GM12878 (cell line): ENCODE measurements around the gene NDST3. TPM values are rescaled to one million over a fixed set of nuclear protein-coding genes. Genes with fewer than 3 reads are reported as not detected.

Experiments used
- ATF7 ChIP-seq: fragments of 450-650 bp; IDR thresholded peaks from 2 replicates; pipeline ENCODE4 v1.6.1; 2016; ENCODE audit warnings: low read depth, mild to moderate bottlenecking
- BRCA1 ChIP-seq: IDR thresholded peaks from 2 replicates; pipeline ENCODE4 v1.6.1; 2011; ENCODE audit warnings: low read depth, low read length, improper control_type of control experiment
- CHD2 ChIP-seq: IDR thresholded peaks from 2 replicates; pipeline ENCODE4 v1.6.1; 2011; ENCODE audit warnings: low read depth, low read length, improper control_type of control experiment, borderline replicate concordance
- CREB1 ChIP-seq: IDR thresholded peaks from 2 replicates; pipeline ENCODE4 v1.6.1; 2012; ENCODE audit warnings: low read depth, mild to moderate bottlenecking, inconsistent platforms
- FOXK2 ChIP-seq: fragments of 450-650 bp; IDR thresholded peaks from 2 replicates; pipeline ENCODE4 v1.6.1; 2017; ENCODE audit warnings: mild to moderate bottlenecking, moderate library complexity
- IKZF1 ChIP-seq: fragments of 450-650 bp; conservative IDR thresholded peaks from 2 replicates; pipeline ENCODE4 v1.6.1; 2017; ENCODE audit warnings: antibody characterized with exemption, mild to moderate bottlenecking
- JUNB ChIP-seq: IDR thresholded peaks from 2 replicates; pipeline ENCODE4 v1.6.1; 2016; ENCODE audit warnings: antibody characterized with exemption, mild to moderate bottlenecking
- MTA3 ChIP-seq: IDR thresholded peaks from 2 replicates; pipeline ENCODE4 v1.6.1; 2012; ENCODE audit warnings: low read length, inconsistent platforms, borderline replicate concordance
- NFYA ChIP-seq: IDR thresholded peaks from 2 replicates; pipeline ENCODE4 v1.6.1; 2011; ENCODE audit warnings: low read depth, mild to moderate bottlenecking, low read length, improper control_type of control experiment, borderline replicate concordance
- PAX5 ChIP-seq: IDR thresholded peaks from 2 replicates; pipeline ENCODE4 v1.6.1; 2011; ENCODE audit warnings: low read depth, low read length, borderline replicate concordance
- PAX8 ChIP-seq: fragments of 450-650 bp; IDR thresholded peaks from 2 replicates; pipeline ENCODE4 v1.6.1; 2017; ENCODE audit warnings: mild to moderate bottlenecking, moderate library complexity
- POLR2AphosphoS5 ChIP-seq: IDR thresholded peaks from 2 replicates; pipeline ENCODE4 v1.6.1; 2011; ENCODE audit warnings: mild to moderate bottlenecking, low read length, inconsistent platforms
- RFX5 ChIP-seq: IDR thresholded peaks from 2 replicates; pipeline ENCODE4 v1.6.1; 2011; ENCODE audit warnings: low read depth, low read length, improper control_type of control experiment
- SIN3A ChIP-seq: IDR thresholded peaks from 2 replicates; pipeline ENCODE4 v1.6.1; 2012; ENCODE audit warnings: low read depth, low read length, improper control_type of control experiment
- SMARCA5 ChIP-seq: fragments of 450-650 bp; IDR thresholded peaks from 2 replicates; pipeline ENCODE4 v1.6.1; 2017; ENCODE audit warnings: mild to moderate bottlenecking
- SREBF2 ChIP-seq: IDR thresholded peaks from 2 replicates; pipeline ENCODE4 v1.6.1; 2012; ENCODE audit warnings: mild to moderate bottlenecking, low read length
- STAT1 ChIP-seq: fragments of 450-650 bp; conservative IDR thresholded peaks from 2 replicates; pipeline ENCODE4 v1.6.1; 2014; ENCODE audit warnings: antibody characterized with exemption, mild to moderate bottlenecking
- SUZ12 ChIP-seq: fragments of 200-600 bp; sonication (generic); IDR thresholded peaks from one replicate; pipeline ENCODE4 v1.6.1; 2018; ENCODE audit warnings: antibody characterized with exemption, mild to moderate bottlenecking; ENCODE audit not compliant: unreplicated experiment
- TARDBP ChIP-seq: IDR thresholded peaks from 2 replicates; pipeline ENCODE4 v1.6.1; 2016; ENCODE audit warnings: borderline replicate concordance
- TCF3 ChIP-seq: IDR thresholded peaks from 2 replicates; pipeline ENCODE4 v1.6.1; 2012; ENCODE audit warnings: low read depth, mild to moderate bottlenecking, low read length, borderline replicate concordance; ENCODE audit not compliant: insufficient read depth
- polyA plus RNA-seq, 11 experiments: library from polyadenylated mRNA; depleted of rRNA in 4 of 11; unstranded in 6 of 11; stranded (reverse) in 5 of 11; fragments of >200 nt; fragmentation: Nextera tagmentation in 4 of 11; fragmentation: Illumina TruSeq in 1 of 11; extraction: Ambion mirVana in 4 of 11; extraction: Trizol in 1 of 11; gene quantifications; 1 replicate in 1 of 11; 2 replicates in 10 of 11; pipeline versions ENCODE4 v1.2.1 to v1.2.3, GENCODE V29; 2011 to 2016; ENCODE audit warnings: inconsistent platforms in 2 of 11, missing spikeins in 2 of 11, low read depth in 1 of 11
- total RNA-seq, 4 experiments: library from RNA; depleted of rRNA in 3 of 4; stranded (reverse); fragments of >200 nt in 3 of 4; fragmentation: Illumina TruSeq in 1 of 4; extraction: Trizol in 1 of 4; gene quantifications; 2 replicates each; pipeline versions ENCODE4 v1.2.1 to v1.2.3, GENCODE V29; 2013 to 2021
- TF ChIP-seq, protein P1 (sequence below), 3 experiments: IDR thresholded peaks in 2 of 3; conservative IDR thresholded peaks in 1 of 3; 2 replicates each; pipeline ENCODE4 v1.5.1; 2011; ENCODE audit warnings: low read depth in 3 of 3, low read length in 3 of 3, mild to moderate bottlenecking in 3 of 3, control low read depth in 2 of 3, moderate library complexity in 2 of 3, inconsistent platforms in 1 of 3, mixed read lengths in 1 of 3; ENCODE audit not compliant: control insufficient read depth in 2 of 3, insufficient read depth in 1 of 3; ENCODE audit errors: extremely low read depth in 1 of 3
- TF ChIP-seq, protein P2 (sequence below): IDR thresholded peaks from 2 replicates; pipeline ENCODE4 v1.6.1; 2012; ENCODE audit warnings: low read length, inconsistent platforms
- TF ChIP-seq, protein P3 (sequence below): IDR thresholded peaks from 2 replicates; pipeline ENCODE4 v1.6.1; 2011; ENCODE audit warnings: low read depth, mild to moderate bottlenecking, low read length, moderate library complexity, borderline replicate concordance; ENCODE audit errors: extremely low read depth
- TF ChIP-seq, protein P4 (sequence below): fragments of 450-650 bp; IDR thresholded peaks from 2 replicates; pipeline ENCODE4 v1.6.1; 2017; ENCODE audit warnings: low read depth, mild to moderate bottlenecking, moderate library complexity
- TF ChIP-seq, protein P5 (sequence below): IDR thresholded peaks from 2 replicates; pipeline ENCODE4 v1.6.1; 2012; ENCODE audit warnings: low read depth, low read length, improper control_type of control experiment

The NDST3 gene
- total and polyA plus RNA-seq, 10 of the 15 experiments (the other 5 are each of a cell fraction or from before 2014, with no cell fraction given) = 0.03 TPM; not detected in 8

DNA sequence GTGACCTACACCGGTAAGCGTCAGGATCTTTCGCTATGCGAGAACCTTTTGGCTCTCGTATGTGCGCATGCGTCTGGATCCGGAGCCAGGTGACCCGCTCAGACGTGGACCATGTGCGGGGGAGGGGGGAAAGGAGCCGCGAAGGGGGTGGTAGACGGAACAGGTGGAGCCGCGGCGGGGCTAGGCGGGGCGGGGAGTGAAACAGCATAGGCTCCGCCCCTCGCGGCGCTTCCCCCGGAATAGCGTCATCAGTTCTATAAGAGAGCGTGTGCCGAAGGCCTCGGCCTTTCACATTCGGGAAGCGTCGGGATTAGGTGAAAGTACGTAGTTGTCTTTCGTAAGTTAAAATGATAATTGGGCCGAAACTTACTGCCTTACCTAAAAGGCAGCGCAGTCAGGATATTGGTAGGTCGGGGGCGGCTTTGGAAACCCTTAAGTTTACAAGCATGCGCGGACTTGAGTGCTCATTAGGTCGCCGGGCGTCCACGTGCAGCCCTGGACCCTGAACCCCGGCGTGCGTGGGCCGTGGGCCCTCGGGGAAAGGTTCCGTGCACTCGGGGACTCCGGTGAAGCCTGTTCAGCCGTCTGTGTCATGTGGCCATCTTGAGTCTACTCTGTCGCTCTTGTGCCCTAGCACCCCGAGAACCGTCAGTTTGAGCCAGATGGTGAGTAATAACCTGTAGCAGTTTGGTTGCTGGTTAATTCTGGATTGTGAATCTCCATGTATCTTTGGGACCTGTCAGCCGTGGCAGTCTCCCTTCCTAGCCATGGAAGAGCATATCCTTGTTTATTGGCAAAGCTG, 244.4 kb downstream of the NDST3 start (continued):
- TF ChIP-seq RFX5 (0 out of 2 replicates have a peak, but pooled peaks have one; percentile 34), IKZF1 (peak; percentile 61; the same call in 1 of the 2 replicates), JUNB (no peak), PAX5 (no peak; the same call in 1 of the 2 replicates), TCF3 (peak; percentile 75; the same call in 1 of the 2 replicates), SREBF2 (no peak), CREB1 (peak; percentile 89), STAT1 (0 out of 2 replicates have a peak, but pooled peaks have one; percentile 59), SIN3A (peak; percentile 76; the same call in 1 of the 2 replicates), SMARCA5 (no peak), CHD2 (peak; percentile 83), ATF7 (peak; percentile 85), TARDBP (peak; percentile 22; the same call in 1 of the 2 replicates), SUZ12 (no peak), POLR2AphosphoS5 (peak; percentile 99), PAX8 (no peak), BRCA1 (no peak), FOXK2 (no peak), NFYA (no peak), MTA3 (peak; percentile 2; the same call in 1 of the 2 replicates)
- TF ChIP-seq, protein P1, sequence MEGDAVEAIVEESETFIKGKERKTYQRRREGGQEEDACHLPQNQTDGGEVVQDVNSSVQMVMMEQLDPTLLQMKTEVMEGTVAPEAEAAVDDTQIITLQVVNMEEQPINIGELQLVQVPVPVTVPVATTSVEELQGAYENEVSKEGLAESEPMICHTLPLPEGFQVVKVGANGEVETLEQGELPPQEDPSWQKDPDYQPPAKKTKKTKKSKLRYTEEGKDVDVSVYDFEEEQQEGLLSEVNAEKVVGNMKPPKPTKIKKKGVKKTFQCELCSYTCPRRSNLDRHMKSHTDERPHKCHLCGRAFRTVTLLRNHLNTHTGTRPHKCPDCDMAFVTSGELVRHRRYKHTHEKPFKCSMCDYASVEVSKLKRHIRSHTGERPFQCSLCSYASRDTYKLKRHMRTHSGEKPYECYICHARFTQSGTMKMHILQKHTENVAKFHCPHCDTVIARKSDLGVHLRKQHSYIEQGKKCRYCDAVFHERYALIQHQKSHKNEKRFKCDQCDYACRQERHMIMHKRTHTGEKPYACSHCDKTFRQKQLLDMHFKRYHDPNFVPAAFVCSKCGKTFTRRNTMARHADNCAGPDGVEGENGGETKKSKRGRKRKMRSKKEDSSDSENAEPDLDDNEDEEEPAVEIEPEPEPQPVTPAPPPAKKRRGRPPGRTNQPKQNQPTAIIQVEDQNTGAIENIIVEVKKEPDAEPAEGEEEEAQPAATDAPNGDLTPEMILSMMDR (IDR thresholded peaks at IDR 0.05 in 2 of 3, conservative IDR thresholded peaks at IDR 0.05 in 1 of 3; ENCODE audit: control insufficient read depth in 2 of 3, extremely low read depth in 1 of 3, insufficient read depth in 1 of 3, low read depth in 3 of 3, low read length in 3 of 3) = no peak
- TF ChIP-seq, protein P2, sequence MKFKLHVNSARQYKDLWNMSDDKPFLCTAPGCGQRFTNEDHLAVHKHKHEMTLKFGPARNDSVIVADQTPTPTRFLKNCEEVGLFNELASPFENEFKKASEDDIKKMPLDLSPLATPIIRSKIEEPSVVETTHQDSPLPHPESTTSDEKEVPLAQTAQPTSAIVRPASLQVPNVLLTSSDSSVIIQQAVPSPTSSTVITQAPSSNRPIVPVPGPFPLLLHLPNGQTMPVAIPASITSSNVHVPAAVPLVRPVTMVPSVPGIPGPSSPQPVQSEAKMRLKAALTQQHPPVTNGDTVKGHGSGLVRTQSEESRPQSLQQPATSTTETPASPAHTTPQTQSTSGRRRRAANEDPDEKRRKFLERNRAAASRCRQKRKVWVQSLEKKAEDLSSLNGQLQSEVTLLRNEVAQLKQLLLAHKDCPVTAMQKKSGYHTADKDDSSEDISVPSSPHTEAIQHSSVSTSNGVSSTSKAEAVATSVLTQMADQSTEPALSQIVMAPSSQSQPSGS = peak; percentile 56
- TF ChIP-seq, protein P3, sequence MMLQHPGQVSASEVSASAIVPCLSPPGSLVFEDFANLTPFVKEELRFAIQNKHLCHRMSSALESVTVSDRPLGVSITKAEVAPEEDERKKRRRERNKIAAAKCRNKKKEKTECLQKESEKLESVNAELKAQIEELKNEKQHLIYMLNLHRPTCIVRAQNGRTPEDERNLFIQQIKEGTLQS = 0 out of 2 replicates have a peak, but pooled peaks have one; percentile 21
- TF ChIP-seq, protein P4, sequence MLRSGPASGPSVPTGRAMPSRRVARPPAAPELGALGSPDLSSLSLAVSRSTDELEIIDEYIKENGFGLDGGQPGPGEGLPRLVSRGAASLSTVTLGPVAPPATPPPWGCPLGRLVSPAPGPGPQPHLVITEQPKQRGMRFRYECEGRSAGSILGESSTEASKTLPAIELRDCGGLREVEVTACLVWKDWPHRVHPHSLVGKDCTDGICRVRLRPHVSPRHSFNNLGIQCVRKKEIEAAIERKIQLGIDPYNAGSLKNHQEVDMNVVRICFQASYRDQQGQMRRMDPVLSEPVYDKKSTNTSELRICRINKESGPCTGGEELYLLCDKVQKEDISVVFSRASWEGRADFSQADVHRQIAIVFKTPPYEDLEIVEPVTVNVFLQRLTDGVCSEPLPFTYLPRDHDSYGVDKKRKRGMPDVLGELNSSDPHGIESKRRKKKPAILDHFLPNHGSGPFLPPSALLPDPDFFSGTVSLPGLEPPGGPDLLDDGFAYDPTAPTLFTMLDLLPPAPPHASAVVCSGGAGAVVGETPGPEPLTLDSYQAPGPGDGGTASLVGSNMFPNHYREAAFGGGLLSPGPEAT = no peak; the same call in 1 of the 2 replicates
- TF ChIP-seq, protein P5, sequence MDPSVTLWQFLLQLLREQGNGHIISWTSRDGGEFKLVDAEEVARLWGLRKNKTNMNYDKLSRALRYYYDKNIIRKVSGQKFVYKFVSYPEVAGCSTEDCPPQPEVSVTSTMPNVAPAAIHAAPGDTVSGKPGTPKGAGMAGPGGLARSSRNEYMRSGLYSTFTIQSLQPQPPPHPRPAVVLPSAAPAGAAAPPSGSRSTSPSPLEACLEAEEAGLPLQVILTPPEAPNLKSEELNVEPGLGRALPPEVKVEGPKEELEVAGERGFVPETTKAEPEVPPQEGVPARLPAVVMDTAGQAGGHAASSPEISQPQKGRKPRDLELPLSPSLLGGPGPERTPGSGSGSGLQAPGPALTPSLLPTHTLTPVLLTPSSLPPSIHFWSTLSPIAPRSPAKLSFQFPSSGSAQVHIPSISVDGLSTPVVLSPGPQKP = no peak
